NCI-H1105 (cell line): Measurements from ENCODE around the gene XPR1.

Experiments
- DNase-seq: peaks from one replicate; lab custom pipeline; 2025; lab: John Stamatoyannopoulos, UW

The XPR1 gene

GRCh38 chr1:180615493-180616290, 16.1 kb upstream of the XPR1 start:
- DNase-seq: no peak

GRCh38 chr1:180616439-180616838, 15.4 kb upstream of the XPR1 start:
- DNase-seq: no peak

GRCh38 chr1:180617774-180618395, 13.9 kb upstream of the XPR1 start:
- no peak for DNase-seq

- no peak for DNase-seq
Measured at GRCh38 chr1:180620581-180620980, 11.2 kb upstream of the XPR1 start.

- no peak for DNase-seq
Measured at GRCh38 chr1:180622658-180623508, 8.9 kb upstream of the XPR1 start.

- no peak for DNase-seq
Measured at GRCh38 chr1:180623579-180624347, 8.1 kb upstream of the XPR1 start.

- no peak for DNase-seq
Measured at GRCh38 chr1:180626711-180627110, 5.1 kb upstream of the XPR1 start.

GRCh38 chr1:180627411-180627810, 4.4 kb upstream of the XPR1 start:
- no peak for DNase-seq

GRCh38 chr1:180628646-180629045, 3.2 kb upstream of the XPR1 start:
- no peak for DNase-seq

- DNase-seq: no peak
Measured at GRCh38 chr1:180630408-180631193, 1.2 kb upstream of the XPR1 start.

GRCh38 chr1:180631194-180631765, 542 bp upstream of the XPR1 start:
- DNase-seq: no peak

GRCh38 chr1:180632326-180633056, 669 bp downstream of the XPR1 start:
- DNase-seq: peak; percentile 51

- peak; percentile 21 for DNase-seq
Measured at GRCh38 chr1:180633057-180634056, 1.5 kb downstream of the XPR1 start.

GRCh38 chr1:180636138-180636537, 4.3 kb downstream of the XPR1 start:
- no peak for DNase-seq

GRCh38 chr1:180639871-180640270, 8.0 kb downstream of the XPR1 start:
- no peak for DNase-seq

- DNase-seq: no peak
Measured at GRCh38 chr1:180640531-180640949, 8.7 kb downstream of the XPR1 start.

- DNase-seq: no peak
Measured at GRCh38 chr1:180641662-180642061, 9.8 kb downstream of the XPR1 start.

GRCh38 chr1:180642781-180643180, 11.0 kb downstream of the XPR1 start:
- no peak for DNase-seq

GRCh38 chr1:180643693-180644092, 11.9 kb downstream of the XPR1 start:
- DNase-seq: peak; percentile 51
